ENCODE results near the gene MTRF1L. TPM values are rescaled to one million over a fixed set of nuclear protein-coding genes. Genes with fewer than 3 reads are reported as not detected.

Gene MTRF1L
- total and polyA plus RNA-seq, 2 of the 13 experiments (the other 11 are each of a cell fraction or from before 2014, with no cell fraction given) = 17.6 to 28.7 TPM

DNA sequence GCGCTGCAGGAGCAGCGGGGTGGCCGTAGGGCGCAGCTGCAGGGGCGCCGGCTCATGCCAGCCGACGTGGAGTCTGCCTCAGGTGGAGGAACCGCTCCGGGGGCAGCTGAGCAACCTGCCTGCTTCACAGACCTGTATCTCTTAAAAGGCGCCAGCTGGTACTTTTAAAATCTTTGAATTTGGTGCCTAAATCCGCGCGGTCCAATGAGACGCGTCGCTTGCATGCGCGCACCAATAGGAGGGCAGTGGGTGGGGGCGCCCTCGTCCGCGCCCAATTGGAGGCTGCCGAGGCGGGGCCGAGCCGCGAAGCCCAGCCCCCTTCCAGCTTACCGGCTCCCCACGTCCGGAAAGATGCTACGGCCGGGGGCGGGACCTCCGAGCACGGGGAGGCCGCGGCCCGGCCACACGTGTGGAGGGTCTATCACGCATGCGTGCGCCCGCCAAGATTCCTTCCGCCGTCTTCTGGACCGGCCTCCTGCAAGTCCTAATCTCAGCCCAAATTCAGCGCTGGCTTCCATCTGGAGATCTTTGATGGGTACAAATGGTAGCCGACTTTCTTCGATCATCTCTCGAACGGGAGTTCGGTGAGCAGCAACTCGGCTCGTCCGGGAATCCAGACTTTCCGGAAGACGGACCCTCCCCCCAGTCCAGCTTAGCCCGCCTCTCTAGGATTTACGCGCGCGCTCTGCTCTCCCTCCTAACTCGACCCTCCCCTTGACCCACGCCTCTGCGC lies 19.4 kb downstream of the MTRF1L start, which contains the start of gene FBXO5 (continued):
- TF ChIP-seq, protein P1, sequence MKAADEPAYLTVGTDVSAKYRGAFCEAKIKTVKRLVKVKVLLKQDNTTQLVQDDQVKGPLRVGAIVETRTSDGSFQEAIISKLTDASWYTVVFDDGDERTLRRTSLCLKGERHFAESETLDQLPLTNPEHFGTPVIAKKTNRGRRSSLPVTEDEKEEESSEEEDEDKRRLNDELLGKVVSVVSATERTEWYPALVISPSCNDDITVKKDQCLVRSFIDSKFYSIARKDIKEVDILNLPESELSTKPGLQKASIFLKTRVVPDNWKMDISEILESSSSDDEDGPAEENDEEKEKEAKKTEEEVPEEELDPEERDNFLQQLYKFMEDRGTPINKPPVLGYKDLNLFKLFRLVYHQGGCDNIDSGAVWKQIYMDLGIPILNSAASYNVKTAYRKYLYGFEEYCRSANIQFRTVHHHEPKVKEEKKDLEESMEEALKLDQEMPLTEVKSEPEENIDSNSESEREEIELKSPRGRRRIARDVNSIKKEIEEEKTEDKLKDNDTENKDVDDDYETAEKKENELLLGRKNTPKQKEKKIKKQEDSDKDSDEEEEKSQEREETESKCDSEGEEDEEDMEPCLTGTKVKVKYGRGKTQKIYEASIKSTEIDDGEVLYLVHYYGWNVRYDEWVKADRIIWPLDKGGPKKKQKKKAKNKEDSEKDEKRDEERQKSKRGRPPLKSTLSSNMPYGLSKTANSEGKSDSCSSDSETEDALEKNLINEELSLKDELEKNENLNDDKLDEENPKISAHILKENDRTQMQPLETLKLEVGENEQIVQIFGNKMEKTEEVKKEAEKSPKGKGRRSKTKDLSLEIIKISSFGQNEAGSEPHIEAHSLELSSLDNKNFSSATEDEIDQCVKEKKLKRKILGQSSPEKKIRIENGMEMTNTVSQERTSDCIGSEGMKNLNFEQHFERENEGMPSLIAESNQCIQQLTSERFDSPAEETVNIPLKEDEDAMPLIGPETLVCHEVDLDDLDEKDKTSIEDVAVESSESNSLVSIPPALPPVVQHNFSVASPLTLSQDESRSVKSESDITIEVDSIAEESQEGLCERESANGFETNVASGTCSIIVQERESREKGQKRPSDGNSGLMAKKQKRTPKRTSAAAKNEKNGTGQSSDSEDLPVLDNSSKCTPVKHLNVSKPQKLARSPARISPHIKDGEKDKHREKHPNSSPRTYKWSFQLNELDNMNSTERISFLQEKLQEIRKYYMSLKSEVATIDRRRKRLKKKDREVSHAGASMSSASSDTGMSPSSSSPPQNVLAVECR (CRISPR knock-in tag; IDR thresholded peaks at IDR 0.05; ENCODE audit: borderline replicate concordance) = peak; percentile 100
- TF ChIP-seq ZNF18 (CRISPR knock-in tag; IDR thresholded peaks at IDR 0.05; ENCODE audit: insufficient replicate concordance) = peak; percentile 76
- peak; percentile 43; the same call in 1 of the 2 replicates for TF ChIP-seq PAX8 (CRISPR knock-in tag; IDR thresholded peaks at IDR 0.05; ENCODE audit: borderline replicate concordance)

All from HepG2 (cell line).